ENCODE data around the gene HNRNPA0. TPM values are rescaled to one million over a fixed set of nuclear protein-coding genes. Genes with fewer than 3 reads are reported as not detected.
A peak's percentile ranks its signal among the peaks of the same experiment; 100 is the strongest.
"Not testable (repeated sequence)": the region's sequence is repeated elsewhere in the genome, so short reads cannot be mapped to it uniquely, and the experiment has no call there.

Gene HNRNPA0
- total RNA-seq (10 to 100 TPM; 16.7 to 26.7 (median 19.7) TPM), polyA plus RNA-seq (19.5 TPM)
- long read RNA-seq, donor 1, full-length matches to known transcripts, result 21 of 21 reads
- long read RNA-seq, donor 1, partial matches to known transcripts, result 0 of 21 reads
- long read RNA-seq, donor 1, other reads (novel, unspliced or antisense), result 0 of 21 reads
- long read RNA-seq, donor 2, full-length matches to known transcripts, result 15 of 15 reads
- long read RNA-seq, donor 2, partial matches to known transcripts, result 0 of 15 reads
- long read RNA-seq, donor 2, other reads (novel, unspliced or antisense), result 0 of 15 reads
- long read RNA-seq, donor 3, full-length matches to known transcripts, result 63 of 63 reads
- long read RNA-seq, donor 3, partial matches to known transcripts, result 0 of 63 reads
- long read RNA-seq, donor 3, other reads (novel, unspliced or antisense), result 0 of 63 reads
- long read RNA-seq, donor 4, full-length matches to known transcripts, result 11 of 11 reads
- long read RNA-seq, donor 4, partial matches to known transcripts, result 0 of 11 reads
- long read RNA-seq, donor 4, other reads (novel, unspliced or antisense), result 0 of 11 reads

- Histone ChIP-seq H3K27ac (ENCODE audit: low read length) (peak within 1 kb of the TSS; percentile 97), H3K9me3 (ENCODE audit: control insufficient read depth, low read length) (no peaks in the 10 kb centered on the region), H3K4me3 (ENCODE audit: low read length) (peak within 1 kb of the TSS; percentile 71), H3K27me3 (ENCODE audit: control insufficient read depth, insufficient read depth) (no peaks in the 10 kb centered on the region), H3K4me1 (ENCODE audit: control insufficient read depth, insufficient read depth, low read length) (no peaks in the 10 kb centered on the region)
- ATAC-seq (peak; percentile 96), DNase-seq (peak; percentile 97 to 99 (median 99))
- under 1% methylated on average over 79 of the region's 79 CpGs for WGBS
- intact Hi-C loops (cut with DNase I), result no loop called here
Observed at GRCh38 chr5:137754188-137754960, at the start of gene HNRNPA0. Gene HNRNPA0 (minus strand): TSS chr5:137754363. CDS start chr5:137754066, 297 bp downstream.

- no peaks in the 10 kb centered on the region for H3K9me3 ChIP-seq (ENCODE audit: control insufficient read depth, low read length)
- intact Hi-C loops (cut with DNase I), result no loop called here
- H3K27me3 ChIP-seq (ENCODE audit: control insufficient read depth, insufficient read depth), result no peaks in the 10 kb centered on the region
- H3K27ac ChIP-seq (ENCODE audit: low read length), result no peak overlapping the region
- H3K4me1 ChIP-seq (ENCODE audit: control insufficient read depth, insufficient read depth, low read length), result peaks cover 2% of the 10 kb centered on the region
- DNase-seq (no peak), ATAC-seq (no peak)
- 63% methylated on average over 6 of the region's 6 CpGs for WGBS
- peak overlapping the region; percentile 85 for H3K4me3 ChIP-seq (ENCODE audit: low read length)
Observed at GRCh38 chr5:137802282-137803210, 48.4 kb upstream of the HNRNPA0 start.

- 53% methylated on average over 4 of the region's 4 CpGs for WGBS
- DNase-seq, result no peak
- intact Hi-C loops (cut with DNase I), result no loop called here
Observed at GRCh38 chr5:137800700-137801411, 46.7 kb upstream of the HNRNPA0 start.

GRCh38 chr5:137796279-137796678 is 42.1 kb upstream of the HNRNPA0 start:
- ATAC-seq, result no peak
- Histone ChIP-seq H3K9me3 (ENCODE audit: control insufficient read depth, low read length) (no peaks in the 10 kb centered on the region), H3K27me3 (ENCODE audit: control insufficient read depth, insufficient read depth) (no peaks in the 10 kb centered on the region), H3K4me3 (ENCODE audit: low read length) (no peak overlapping the region), H3K4me1 (ENCODE audit: control insufficient read depth, insufficient read depth, low read length) (peaks cover 2% of the 10 kb centered on the region), H3K27ac (ENCODE audit: low read length) (no peak overlapping the region)
- no peak for DNase-seq
- WGBS, result 40% methylated on average over 3 of the region's 3 CpGs
- intact Hi-C loops (cut with DNase I), result no loop called here

More at GRCh38 chr5:137800700-137801411, 46.7 kb upstream of the HNRNPA0 start:
- Histone ChIP-seq H3K4me3 (ENCODE audit: low read length) (peak overlapping the region; percentile 67), H3K27ac (ENCODE audit: low read length) (no peak overlapping the region), H3K4me1 (ENCODE audit: control insufficient read depth, insufficient read depth, low read length) (no peaks in the 10 kb centered on the region), H3K27me3 (ENCODE audit: control insufficient read depth, insufficient read depth) (no peaks in the 10 kb centered on the region), H3K9me3 (ENCODE audit: control insufficient read depth, low read length) (no peaks in the 10 kb centered on the region)
- ATAC-seq, result peak; percentile 80 to 81

- H3K27me3 ChIP-seq (ENCODE audit: control insufficient read depth, insufficient read depth), result no peaks in the 10 kb centered on the region
- no peak overlapping the region for H3K4me3 ChIP-seq (ENCODE audit: low read length)
- DNase-seq (no peak), ATAC-seq (peak in 1 of 2 donors; percentile 14)
- no peaks in the 10 kb centered on the region for H3K9me3 ChIP-seq (ENCODE audit: control insufficient read depth, low read length)
- WGBS, result 60% methylated on average over 5 of the region's 5 CpGs
- no peak overlapping the region for H3K27ac ChIP-seq (ENCODE audit: low read length)
- H3K4me1 ChIP-seq (ENCODE audit: control insufficient read depth, insufficient read depth, low read length), result peaks cover 2% of the 10 kb centered on the region
- intact Hi-C loops (cut with DNase I), result no loop called here
Observed at GRCh38 chr5:137794863-137795262, 40.7 kb upstream of the HNRNPA0 start.

GRCh38 chr5:137792303-137792702 is 38.1 kb upstream of the HNRNPA0 start:
- intact Hi-C loops (cut with DNase I), result no loop called here
- Histone ChIP-seq H3K4me3 (ENCODE audit: low read length) (no peak overlapping the region), H3K27me3 (ENCODE audit: control insufficient read depth, insufficient read depth) (no peaks in the 10 kb centered on the region), H3K9me3 (ENCODE audit: control insufficient read depth, low read length) (no peaks in the 10 kb centered on the region), H3K4me1 (ENCODE audit: control insufficient read depth, insufficient read depth, low read length) (peaks cover 2% of the 10 kb centered on the region), H3K27ac (ENCODE audit: low read length) (no peak overlapping the region)
- 84% methylated on average over 1 of the region's 1 CpG for WGBS
- DNase-seq, result no peak
- no peak for ATAC-seq

GRCh38 chr5:137791799-137792198 is 37.6 kb upstream of the HNRNPA0 start:
- Histone ChIP-seq H3K27ac (ENCODE audit: low read length) (no peak overlapping the region), H3K4me1 (ENCODE audit: control insufficient read depth, insufficient read depth, low read length) (peaks cover 2% of the 10 kb centered on the region), H3K27me3 (ENCODE audit: control insufficient read depth, insufficient read depth) (no peaks in the 10 kb centered on the region), H3K9me3 (ENCODE audit: control insufficient read depth, low read length) (no peaks in the 10 kb centered on the region), H3K4me3 (ENCODE audit: low read length) (no peak overlapping the region)
- ATAC-seq (no peak), DNase-seq (no peak)
- WGBS, result 82% methylated on average over 4 of the region's 4 CpGs
- intact Hi-C loops (cut with DNase I), result no loop called here

GRCh38 chr5:137791387-137791786 is 37.2 kb upstream of the HNRNPA0 start:
- Histone ChIP-seq H3K27ac (ENCODE audit: low read length) (no peak overlapping the region), H3K9me3 (ENCODE audit: control insufficient read depth, low read length) (no peaks in the 10 kb centered on the region), H3K27me3 (ENCODE audit: control insufficient read depth, insufficient read depth) (no peaks in the 10 kb centered on the region), H3K4me3 (ENCODE audit: low read length) (no peak overlapping the region), H3K4me1 (ENCODE audit: control insufficient read depth, insufficient read depth, low read length) (peaks cover 2% of the 10 kb centered on the region)
- ATAC-seq (no peak), DNase-seq (no peak)
- intact Hi-C loops (cut with DNase I), result no loop called here
- WGBS, result 91% methylated on average over 2 of the region's 2 CpGs

GRCh38 chr5:137788560-137788959 is 34.4 kb upstream of the HNRNPA0 start:
- H3K9me3 ChIP-seq (ENCODE audit: control insufficient read depth, low read length); H3K4me3 ChIP-seq (ENCODE audit: low read length); ATAC-seq; H3K4me1 ChIP-seq (ENCODE audit: control insufficient read depth, insufficient read depth, low read length); H3K27ac ChIP-seq (ENCODE audit: low read length); intact Hi-C loops (cut with DNase I); DNase-seq; H3K27me3 ChIP-seq (ENCODE audit: control insufficient read depth, insufficient read depth): not testable (repeated sequence)
- 96% methylated on average over 2 of the region's 2 CpGs for WGBS
